GM18873 (cell line): ENCODE results near the gene HIF1A.

Experiments
- ATAC-seq: cut with Tn5 transposase; IDR thresholded peaks from one replicate; pipeline ENCODE4 v1.9.1; 2021; ENCODE audit warnings: mild to moderate bottlenecking, moderate library complexity, moderate number of reproducible peaks; ENCODE audit not compliant: unreplicated experiment, low FRiP score

Gene HIF1A

DNA sequence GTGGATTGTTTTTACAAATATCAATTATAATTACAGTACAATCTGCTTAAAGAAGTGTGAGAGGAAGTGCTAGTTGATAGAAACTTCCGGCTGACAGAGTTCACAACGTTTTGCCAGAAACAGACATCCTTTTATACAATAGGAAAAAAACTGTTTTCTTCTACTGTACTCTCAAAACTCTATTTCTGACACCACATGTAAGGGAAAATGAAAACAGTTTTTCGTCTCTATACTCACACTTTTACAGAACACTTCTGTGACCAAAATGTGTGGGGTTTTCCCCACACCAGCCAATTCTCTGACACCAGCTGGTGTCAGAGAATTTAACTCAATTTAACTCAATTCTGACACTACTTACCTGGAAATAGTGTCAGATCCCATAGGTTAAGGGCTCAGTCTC, 24.2 kb upstream of the HIF1A start:
- ATAC-seq: peak; percentile 60

- no peak for ATAC-seq
These were observed 22.5 kb upstream of the HIF1A start for GRCh38 chr14:61672796-61673195.

DNA sequence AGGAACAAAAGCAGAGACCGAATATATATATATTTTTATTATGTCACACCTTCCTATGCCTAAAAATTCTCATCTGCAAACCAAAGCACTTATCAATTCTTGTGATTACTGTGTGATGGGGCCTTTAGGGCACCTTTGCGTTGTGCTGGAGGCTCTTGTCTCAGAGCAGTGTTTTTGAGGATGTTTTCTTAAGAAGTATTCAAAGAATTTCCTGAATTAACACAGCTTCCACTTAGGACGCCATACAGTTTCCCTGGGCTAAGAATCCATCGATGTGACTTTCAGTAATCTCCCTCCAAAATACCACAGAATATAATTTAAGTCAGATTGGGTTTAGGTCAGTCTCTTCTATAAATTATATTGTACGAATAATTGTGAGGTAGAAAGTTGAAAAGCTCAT, 22.0 kb upstream of the HIF1A start:
- ATAC-seq: no peak

DNA sequence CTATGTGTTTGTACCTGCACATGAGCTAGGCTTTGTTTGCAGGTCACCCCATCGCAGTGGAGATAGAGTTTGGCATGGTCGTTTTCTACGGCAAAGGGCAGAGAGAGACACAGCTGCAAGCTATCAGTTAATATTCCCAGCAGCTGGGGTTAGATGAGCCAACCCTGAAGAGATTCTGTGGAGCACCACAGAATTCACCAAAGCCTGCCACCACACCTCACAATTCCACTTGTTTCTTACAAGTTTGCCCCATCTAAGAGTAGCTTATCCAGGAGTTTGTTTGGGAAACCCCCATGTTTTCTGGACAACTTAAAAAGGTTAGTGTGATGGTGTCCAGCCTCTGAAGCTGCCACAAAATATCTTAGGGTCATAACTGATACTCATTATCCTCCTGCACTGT, 20.0 kb upstream of the HIF1A start:
- no peak for ATAC-seq

DNA sequence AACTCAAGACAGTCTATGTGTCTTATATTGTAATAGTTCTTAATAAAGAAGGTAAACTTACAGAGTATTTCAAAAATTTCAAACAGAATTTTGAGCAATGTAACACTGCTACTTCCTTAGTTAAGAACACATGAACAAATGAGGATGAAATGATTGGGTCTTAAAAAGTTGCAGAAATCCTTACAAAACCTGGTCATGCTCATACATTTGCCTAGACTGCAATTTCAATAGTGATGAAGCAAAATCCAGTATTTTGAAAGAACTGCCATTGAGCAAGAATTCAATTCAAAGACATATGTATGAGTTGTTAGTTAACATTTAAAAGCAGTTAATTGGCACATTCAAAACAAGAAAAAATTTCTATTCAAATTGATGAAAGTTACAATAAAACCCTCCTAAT, 17.8 kb upstream of the HIF1A start:
- no peak for ATAC-seq

DNA sequence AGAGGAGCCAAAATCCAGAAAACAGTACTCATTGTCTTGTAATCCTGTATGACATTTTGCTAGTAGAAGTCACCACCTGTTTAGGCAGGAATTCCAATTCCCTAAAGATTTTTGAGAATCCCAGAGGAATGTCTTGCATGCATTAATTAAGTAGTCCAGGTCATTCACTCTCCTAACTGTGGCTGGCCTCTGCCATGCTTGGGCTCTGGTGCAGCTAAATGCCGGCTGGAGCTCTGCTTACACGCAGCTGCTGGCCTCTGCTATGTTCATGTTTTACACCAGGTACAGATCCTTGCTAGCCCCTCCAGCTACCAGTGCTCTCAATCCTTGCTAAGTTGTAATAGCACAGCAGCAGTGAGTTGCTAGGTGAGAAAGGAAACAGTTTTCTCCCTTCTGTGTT, 16.3 kb upstream of the HIF1A start:
- no peak for ATAC-seq

- no peak for ATAC-seq
These were observed 13.9 kb upstream of the HIF1A start for GRCh38 chr14:61681413-61681812.

GRCh38 chr14:61683108-61683507, 12.2 kb upstream of the HIF1A start:
- ATAC-seq: no peak

GRCh38 chr14:61690039-61690438, 5.3 kb upstream of the HIF1A start:
- no peak for ATAC-seq

DNA sequence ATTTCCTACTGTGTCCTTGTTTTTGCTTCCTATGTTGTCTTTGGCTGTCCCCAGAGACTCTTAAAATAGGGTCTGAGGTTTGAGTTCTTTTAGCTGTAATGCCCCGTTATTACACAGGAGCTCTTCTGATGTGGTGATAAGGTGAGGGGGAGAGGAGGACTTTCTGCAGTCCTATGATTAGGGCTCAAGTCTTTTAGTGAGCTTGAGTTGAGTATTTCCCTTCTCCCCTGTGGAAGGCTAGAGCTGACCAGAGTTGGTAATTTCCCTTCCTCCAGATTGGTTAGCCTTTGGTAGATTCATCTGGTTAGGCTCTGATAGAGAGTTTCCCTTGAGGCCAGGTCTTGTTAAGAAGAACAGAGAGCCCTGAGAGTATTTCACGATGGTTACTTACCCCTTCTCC, 4.3 kb upstream of the HIF1A start:
- no peak for ATAC-seq

DNA sequence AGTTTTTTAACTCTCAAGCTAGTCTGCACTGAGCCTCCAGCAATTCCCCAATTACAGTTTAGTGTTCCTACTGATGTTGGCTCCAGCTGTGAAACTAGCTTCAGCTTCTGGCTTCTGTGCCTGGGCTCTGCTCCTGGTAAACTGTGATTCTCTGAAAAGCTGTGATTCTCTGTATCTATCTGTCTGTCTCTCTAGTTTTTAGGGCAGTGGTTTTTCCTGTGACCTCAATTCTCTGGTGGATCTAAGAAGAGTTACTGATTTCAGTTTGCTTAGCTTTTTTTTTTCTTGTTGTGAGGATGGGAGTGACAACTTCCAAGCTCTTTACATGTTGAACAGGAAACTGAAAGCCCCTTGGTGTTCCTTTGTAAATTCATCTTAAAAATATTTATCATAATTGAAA, 3.8 kb upstream of the HIF1A start:
- ATAC-seq: no peak

- no peak for ATAC-seq
These were observed 1.3 kb upstream of the HIF1A start for GRCh38 chr14:61694039-61694438.

- ATAC-seq: peak; percentile 4
These were observed 598 bp downstream of the HIF1A start for GRCh38 chr14:61695695-61696527.

GRCh38 chr14:61696753-61697318, 1.5 kb downstream of the HIF1A start:
- no peak for ATAC-seq

- ATAC-seq: no peak
These were observed 3.1 kb downstream of the HIF1A start for GRCh38 chr14:61698206-61698980.

DNA sequence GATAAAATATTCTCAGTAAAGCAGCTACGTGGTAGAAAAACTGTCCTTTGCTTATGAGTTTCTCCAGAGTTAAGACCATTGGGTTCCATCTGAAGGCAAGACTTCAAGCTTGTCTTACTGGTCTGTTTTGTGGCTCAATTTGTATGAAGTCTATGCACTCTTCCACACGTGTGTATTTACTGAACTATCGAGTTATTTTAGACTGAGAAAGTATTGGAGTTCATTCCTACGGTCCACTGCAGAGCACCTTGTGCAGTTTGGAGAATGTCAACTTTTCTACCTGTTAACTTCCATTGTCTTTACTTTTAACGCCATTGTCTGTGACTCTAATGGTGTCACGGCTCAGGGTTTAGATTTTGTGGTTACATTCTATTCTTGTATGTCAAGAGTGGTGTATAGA, 3.7 kb downstream of the HIF1A start:
- no peak for ATAC-seq

DNA sequence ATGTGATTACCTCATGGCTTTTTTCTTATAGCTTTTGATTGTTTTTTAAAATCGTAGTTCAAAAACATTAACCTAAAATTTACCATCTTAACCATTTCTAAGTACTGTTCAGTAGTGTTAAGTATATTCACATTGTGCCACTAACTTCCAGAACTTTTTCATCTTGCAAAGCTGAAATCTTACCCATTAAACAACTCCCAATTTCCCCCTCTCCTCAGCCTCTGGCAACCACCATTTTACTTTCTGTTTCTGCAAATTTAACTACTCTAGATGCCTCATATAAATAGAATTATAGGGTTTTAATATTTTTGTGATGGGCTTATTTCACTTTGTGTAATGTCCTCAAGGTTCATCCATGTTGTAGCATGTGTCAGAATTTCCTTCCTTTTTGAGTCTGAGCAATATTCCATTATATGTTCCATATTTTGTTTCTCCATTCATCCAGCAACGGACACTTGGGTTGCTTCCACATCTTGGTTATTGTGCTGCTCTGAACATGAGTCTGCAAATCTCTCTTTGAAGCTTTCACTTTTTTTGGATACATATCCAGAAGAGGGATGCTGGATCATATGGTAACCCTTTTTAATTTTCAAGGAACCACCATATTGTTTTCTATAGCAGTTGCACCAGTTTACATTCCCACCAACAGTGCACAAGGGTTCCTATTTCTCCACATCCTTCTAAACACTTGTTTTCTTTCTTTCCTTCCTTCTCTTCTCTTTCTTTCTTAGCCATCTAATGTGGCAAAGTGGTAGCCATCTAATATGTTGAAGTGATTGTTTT, 5.0 kb downstream of the HIF1A start:
- ATAC-seq: no peak

DNA sequence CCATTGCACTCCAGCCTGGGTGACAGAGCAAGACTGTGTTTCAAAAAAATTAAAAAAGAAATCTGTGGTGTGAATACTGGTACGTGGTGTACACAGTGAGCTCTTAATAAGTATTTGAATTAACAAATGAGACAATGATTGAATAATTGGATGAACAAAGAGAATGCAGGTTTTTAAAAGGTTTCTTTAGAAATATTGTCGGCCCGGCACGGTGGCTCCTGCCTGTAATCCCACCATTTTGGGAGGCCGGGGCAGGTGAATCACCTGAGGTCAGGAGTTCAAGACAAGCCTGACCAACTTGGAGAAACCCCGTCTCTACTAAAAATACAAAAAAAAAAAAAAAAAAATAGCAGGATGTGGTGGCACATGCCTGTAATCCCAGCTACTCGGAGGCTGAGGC, 6.6 kb downstream of the HIF1A start:
- ATAC-seq: no peak

- no peak for ATAC-seq
These were observed 8.2 kb downstream of the HIF1A start for GRCh38 chr14:61703342-61704129.

- ATAC-seq: no peak
These were observed 9.2 kb downstream of the HIF1A start for GRCh38 chr14:61704554-61704953.
